PC-9 (cell line): ENCODE results near the gene DNAJC17. TPM values are rescaled to one million over a fixed set of nuclear protein-coding genes. Genes with fewer than 3 reads are reported as not detected.

Experiments used
- BruUV-seq: library from RNA; stranded (reverse); fragments of 400-500 nt; replicated peaks from 2 replicates; lab custom pipeline; 2021; lab: Mats Ljungman, UMichigan
- CTCF ChIA-PET: fragments of 300-600 bp; sonication (Branson Sonifier 250); formaldehyde crosslinking; loops from one replicate; lab custom pipeline; 2022; ENCODE audit warnings: antibody characterized with exemption; lab: Charles Lee
- POLR2A ChIA-PET: fragments of 300-600 bp; sonication (Branson Sonifier 250); formaldehyde crosslinking; loops from one replicate; lab custom pipeline; 2022; ENCODE audit warnings: antibody characterized with exemption; ENCODE audit not compliant: unreplicated experiment; lab: Charles Lee
- DNase-seq, 2 experiments: peaks; one replicate each; pipeline versions ENCODE4 v3.0.0 to v3.0.0-alpha.2; 2015 to 2022; ENCODE audit warnings: mixed read lengths in 1 of 2
- H2AFZ ChIP-seq: fragments of 200-600 bp; sonication (generic); 2 replicates; pipeline ENCODE4 v1.8.1; 2017; ENCODE audit warnings: antibody characterized with exemption
- H3F3A ChIP-seq: fragments of 200-600 bp; sonication (generic); 2 replicates; pipeline ENCODE4 v1.8.1; 2017; ENCODE audit warnings: antibody characterized with exemption, mild to moderate bottlenecking, low read depth; ENCODE audit not compliant: insufficient read depth
- H3K27ac ChIP-seq: fragments of 200-600 bp; sonication (generic); 2 replicates; pipeline ENCODE4 v1.6.1; 2016; ENCODE audit warnings: mixed run types
- H3K27me3 ChIP-seq: fragments of 200-600 bp; sonication (generic); 2 replicates; pipeline ENCODE4 v1.6.1; 2016; ENCODE audit warnings: low read depth, mixed run types; ENCODE audit not compliant: insufficient read depth
- H3K36me3 ChIP-seq: fragments of 200-600 bp; sonication (generic); 2 replicates; pipeline ENCODE4 v1.6.1; 2016; ENCODE audit warnings: low read depth, mixed run types
- H3K4me1 ChIP-seq: fragments of 200-600 bp; sonication (generic); replicated peaks from 2 replicates; pipeline ENCODE4 v1.6.1; 2016; ENCODE audit warnings: mixed run types; ENCODE audit not compliant: insufficient read depth
- H3K4me2 ChIP-seq: fragments of 200-600 bp; sonication (generic); 2 replicates; pipeline ENCODE4 v1.6.1; 2017; ENCODE audit warnings: mixed run types
- H3K4me3 ChIP-seq: fragments of 200-600 bp; sonication (generic); 2 replicates; pipeline ENCODE4 v1.6.1; 2016; ENCODE audit warnings: mixed run types
- H3K79me2 ChIP-seq: fragments of 200-600 bp; sonication (generic); 2 replicates; pipeline ENCODE4 v1.6.1; 2017; ENCODE audit warnings: low read depth, mixed run types
- H3K9me2 ChIP-seq: fragments of 200-600 bp; sonication (generic); 2 replicates; pipeline ENCODE4 v1.8.1; 2017; ENCODE audit warnings: mild to moderate bottlenecking; ENCODE audit not compliant: insufficient read depth
- H3K9me3 ChIP-seq: fragments of 200-600 bp; sonication (generic); 2 replicates; pipeline ENCODE4 v1.8.1; 2016; ENCODE audit warnings: low read depth; ENCODE audit not compliant: insufficient read depth
- H4K20me1 ChIP-seq: fragments of 200-600 bp; sonication (generic); 2 replicates; pipeline ENCODE4 v1.8.1; 2017; ENCODE audit not compliant: insufficient read depth
- CTCF ChIP-seq: fragments of 200-600 bp; sonication (generic); conservative IDR thresholded peaks from 2 replicates; pipeline ENCODE4 v1.6.1; 2017; ENCODE audit warnings: mixed run types, antibody characterized with exemption, mild to moderate bottlenecking, moderate library complexity
- EZH2 ChIP-seq: fragments of 200-600 bp; sonication (generic); IDR thresholded peaks from 2 replicates; pipeline ENCODE4 v1.8.0; 2017; ENCODE audit warnings: antibody characterized with exemption, low read depth
- intact Hi-C: fragments of 100-400 bp; cut with micrococcal nuclease; formaldehyde crosslinking; loops from one replicate; pipeline ENCODE4 v1.10.0; 2022; ENCODE audit not compliant: unreplicated experiment
- total RNA-seq: library from RNA; stranded (reverse); gene quantifications from 2 replicates; pipeline ENCODE4 v1.2.3, GENCODE V29; 2021

Gene DNAJC17
- total RNA-seq, 1 experiment from 2014 or later = 27.4 TPM

- Histone ChIP-seq H3K27ac (no peak overlapping the region), H2AFZ (no peak overlapping the region), H3K79me2 (peaks cover 37% of the 10 kb centered on the region), H3K4me1 (peaks cover 13% of the 10 kb centered on the region), H3K9me2 (no peaks in the 10 kb centered on the region), H4K20me1 (no peaks in the 10 kb centered on the region), H3K4me3 (no peak overlapping the region), H3K9me3 (no peaks in the 10 kb centered on the region), H3K27me3 (no peaks in the 10 kb centered on the region), H3F3A (peaks cover 18% of the 10 kb centered on the region), H3K4me2 (no peak overlapping the region), H3K36me3 (no peaks in the 10 kb centered on the region; the same call in 1 of the 2 replicates)
- ChIA-PET CTCF (no interaction called here), POLR2A (no interaction called here)
- intact Hi-C loops = no loop called here
- BruUV-seq = no TSS peak
- no peak for DNase-seq
- no peak for TF ChIP-seq EZH2
- TF ChIP-seq CTCF = no peak
These were observed 34.5 kb upstream of the DNAJC17 start for GRCh38 chr15:40841741-40842140.

GRCh38 chr15:40838756-40839155 is 31.5 kb upstream of the DNAJC17 start:
- no peaks in the 10 kb centered on the region for H4K20me1 ChIP-seq
- intact Hi-C loops = no loop called here
- H3K9me3 ChIP-seq = no peaks in the 10 kb centered on the region
- H3K9me2 ChIP-seq = no peaks in the 10 kb centered on the region
- ChIA-PET CTCF (no interaction called here), POLR2A (interaction anchor here (0.6 kb wide), 1 partner anchor 8 kb away, joined by 4 read pairs; no protein-coding TSS in a partner anchor)
- no peak overlapping the region for H2AFZ ChIP-seq
- H3K4me2 ChIP-seq = no peak overlapping the region
- DNase-seq = no peak
- BruUV-seq = no TSS peak
- peaks cover 12% of the 10 kb centered on the region for H3F3A ChIP-seq
- H3K27ac ChIP-seq = no peak overlapping the region
- H3K4me3 ChIP-seq = no peak overlapping the region
- H3K4me1 ChIP-seq = peaks cover 25% of the 10 kb centered on the region
- H3K27me3 ChIP-seq = no peaks in the 10 kb centered on the region
- H3K79me2 ChIP-seq = peaks cover 13% of the 10 kb centered on the region; the same call in 1 of the 2 replicates
- no peak for TF ChIP-seq EZH2
- TF ChIP-seq CTCF = no peak
- no peaks in the 10 kb centered on the region; the same call in 1 of the 2 replicates for H3K36me3 ChIP-seq

GRCh38 chr15:40836020-40836419 is 28.7 kb upstream of the DNAJC17 start:
- H3K9me2 ChIP-seq = no peaks in the 10 kb centered on the region
- H3F3A ChIP-seq = peaks cover 12% of the 10 kb centered on the region
- TF ChIP-seq EZH2 = no peak
- TF ChIP-seq CTCF = no peak
- intact Hi-C loops = no loop called here
- no peak overlapping the region for H2AFZ ChIP-seq
- peak overlapping the region; percentile 80 for H3K27ac ChIP-seq
- DNase-seq = no peak
- no peaks in the 10 kb centered on the region for H3K9me3 ChIP-seq
- no peaks in the 10 kb centered on the region for H3K27me3 ChIP-seq
- POLR2A ChIA-PET = interaction anchor here (0.5 kb wide), 1 partner anchor 8 kb away, joined by 3 read pairs; no protein-coding TSS in a partner anchor
- H4K20me1 ChIP-seq = no peaks in the 10 kb centered on the region
- no TSS peak for BruUV-seq
- CTCF ChIA-PET = no interaction called here
- H3K36me3 ChIP-seq = no peaks in the 10 kb centered on the region
- H3K4me3 ChIP-seq = no peak overlapping the region
- H3K4me2 ChIP-seq = no peak overlapping the region
- H3K4me1 ChIP-seq = peaks cover 20% of the 10 kb centered on the region
- no peaks in the 10 kb centered on the region for H3K79me2 ChIP-seq
